Medulla oblongata (tissue), 1 donor: Measurements from ENCODE around the gene AEBP2.
"Not testable (repeated sequence)": the region's sequence is repeated elsewhere in the genome, so short reads cannot be mapped to it uniquely, and the experiment has no call there.

Source experiments
- DNase-seq: peaks from one replicate; pipeline ENCODE4 v3.0.0-alpha.2; 2015; ENCODE audit errors: extremely low spot score

AEBP2 gene

DNA sequence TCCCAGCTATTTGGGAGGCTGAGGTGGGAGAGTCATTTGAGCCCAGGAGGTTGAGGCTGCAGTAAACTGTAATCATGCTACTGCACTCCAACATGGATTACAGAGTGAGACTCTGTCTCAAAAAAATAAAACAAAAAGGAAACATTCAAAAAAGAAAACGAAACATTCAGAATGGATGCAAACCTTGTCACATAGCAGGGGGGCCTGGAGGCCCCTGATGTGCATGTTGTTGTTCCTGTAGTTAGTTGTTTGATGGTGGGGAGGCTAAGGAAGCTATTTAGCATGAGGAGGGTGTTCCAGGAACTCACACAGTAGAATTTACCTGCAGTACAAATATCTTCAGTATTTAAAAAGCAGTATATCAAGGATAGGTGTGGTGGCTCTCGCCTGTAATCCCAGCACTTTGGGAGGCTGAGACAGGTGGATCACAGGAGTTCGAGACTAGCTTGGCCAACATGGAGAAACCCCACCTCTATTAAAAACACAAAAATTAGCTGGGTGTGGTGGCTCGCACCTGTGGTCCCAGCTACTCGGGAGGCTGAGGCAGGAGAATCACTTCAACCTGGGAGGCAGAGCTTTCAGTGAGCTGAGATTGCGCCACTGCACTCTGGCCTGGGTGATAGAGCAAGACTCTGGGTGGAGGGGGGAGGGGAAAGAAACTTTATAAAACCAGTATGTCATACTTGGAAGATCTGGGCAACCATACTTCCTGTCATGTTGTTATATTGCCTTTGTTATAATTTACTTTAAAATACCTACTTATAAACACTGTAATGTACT is 17.6 kb upstream of the AEBP2 start:
- no peak for DNase-seq

DNA sequence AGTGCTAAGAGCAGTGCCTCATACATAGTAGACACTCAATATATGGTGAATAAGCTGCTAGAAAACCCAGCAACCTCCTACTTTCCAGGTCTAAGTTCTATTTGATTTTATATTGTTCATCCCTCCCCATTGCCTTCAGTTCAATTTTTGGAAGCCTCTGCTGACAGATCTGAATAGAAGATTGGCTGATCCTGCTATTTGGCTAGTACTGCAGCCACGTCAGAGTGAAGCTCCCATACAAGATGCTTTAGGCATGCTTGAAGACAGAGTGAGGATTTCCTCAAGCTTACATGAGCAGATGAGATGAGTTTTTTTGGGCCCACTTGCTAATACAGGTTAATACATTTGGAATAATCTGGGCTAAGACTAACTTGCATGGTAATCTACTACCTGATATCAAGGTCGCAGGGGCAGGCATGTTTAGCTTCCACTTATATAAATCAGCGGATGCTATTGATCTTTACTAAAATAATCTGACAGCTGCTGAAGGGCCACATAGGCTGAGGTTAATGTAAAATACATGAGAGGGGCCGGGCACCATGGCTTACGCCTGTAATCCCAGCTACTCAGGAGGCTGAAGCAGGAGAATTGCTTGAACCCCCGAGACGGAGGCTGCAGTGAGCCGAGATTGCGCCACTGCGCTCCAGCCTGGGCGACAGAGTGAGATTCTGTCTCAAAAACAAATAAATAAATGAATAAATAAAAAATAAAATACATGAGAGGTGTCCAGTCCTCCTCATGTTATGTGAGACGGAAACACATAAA is 15.9 kb upstream of the AEBP2 start:
- DNase-seq, result no peak

DNA sequence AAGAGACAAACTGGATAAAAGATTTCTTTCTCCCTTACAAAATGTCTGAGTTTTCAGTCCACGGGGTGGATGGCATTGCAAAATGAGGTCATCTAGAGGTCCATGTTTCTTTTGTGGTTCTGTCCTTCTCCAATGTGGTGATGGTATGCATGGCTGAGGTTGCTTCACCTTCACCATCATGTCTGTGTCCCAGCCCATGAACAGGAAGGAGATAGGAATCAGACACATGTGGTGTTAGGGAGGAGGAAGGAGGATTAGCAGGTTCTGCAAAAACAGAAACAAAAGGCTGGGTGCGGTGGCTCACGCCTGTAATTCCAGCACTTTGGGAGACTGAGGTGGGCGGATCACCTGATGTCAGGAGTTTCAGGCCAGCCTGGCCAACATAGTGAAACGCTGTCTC is 11.0 kb upstream of the AEBP2 start:
- DNase-seq, result no peak

DNA sequence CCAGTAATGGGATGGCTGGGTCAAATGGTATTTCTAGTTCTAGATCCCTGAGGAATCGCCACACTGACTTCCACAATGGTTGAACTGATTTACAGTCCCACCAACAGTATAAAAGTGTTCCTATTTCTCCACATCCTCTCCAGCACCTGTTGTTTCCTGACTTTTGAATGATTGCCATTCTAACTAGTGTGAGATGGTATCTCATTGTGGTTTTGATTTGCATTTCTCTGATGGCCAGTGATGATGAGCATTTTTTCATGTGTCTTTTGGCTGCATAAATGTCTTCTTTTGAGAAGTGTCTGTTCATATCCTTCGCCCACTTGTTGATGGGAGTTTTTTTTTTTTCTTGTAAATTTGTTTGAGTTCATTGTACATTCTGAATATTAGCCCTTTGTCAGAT is 9.8 kb upstream of the AEBP2 start:
- not testable (repeated sequence) for DNase-seq

DNA sequence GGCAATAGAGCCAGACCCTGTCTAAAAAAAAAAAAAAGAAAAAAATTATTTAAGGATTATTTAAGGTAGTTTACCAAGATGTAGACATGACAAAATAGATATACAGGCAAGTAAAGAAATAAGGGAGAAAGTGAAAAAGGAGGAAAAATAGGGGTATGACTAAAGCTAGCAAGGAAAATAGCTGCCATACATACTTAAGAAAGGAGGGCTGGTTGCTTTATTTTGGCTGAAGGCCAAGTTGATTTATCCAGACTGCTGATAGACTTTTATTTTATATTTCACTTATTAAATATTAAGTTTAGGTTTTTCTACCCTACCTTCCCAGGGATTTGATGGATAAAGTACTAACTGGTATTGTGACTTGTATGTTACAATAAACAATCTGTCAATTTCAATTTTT is 8.3 kb upstream of the AEBP2 start:
- DNase-seq, result no peak

DNA sequence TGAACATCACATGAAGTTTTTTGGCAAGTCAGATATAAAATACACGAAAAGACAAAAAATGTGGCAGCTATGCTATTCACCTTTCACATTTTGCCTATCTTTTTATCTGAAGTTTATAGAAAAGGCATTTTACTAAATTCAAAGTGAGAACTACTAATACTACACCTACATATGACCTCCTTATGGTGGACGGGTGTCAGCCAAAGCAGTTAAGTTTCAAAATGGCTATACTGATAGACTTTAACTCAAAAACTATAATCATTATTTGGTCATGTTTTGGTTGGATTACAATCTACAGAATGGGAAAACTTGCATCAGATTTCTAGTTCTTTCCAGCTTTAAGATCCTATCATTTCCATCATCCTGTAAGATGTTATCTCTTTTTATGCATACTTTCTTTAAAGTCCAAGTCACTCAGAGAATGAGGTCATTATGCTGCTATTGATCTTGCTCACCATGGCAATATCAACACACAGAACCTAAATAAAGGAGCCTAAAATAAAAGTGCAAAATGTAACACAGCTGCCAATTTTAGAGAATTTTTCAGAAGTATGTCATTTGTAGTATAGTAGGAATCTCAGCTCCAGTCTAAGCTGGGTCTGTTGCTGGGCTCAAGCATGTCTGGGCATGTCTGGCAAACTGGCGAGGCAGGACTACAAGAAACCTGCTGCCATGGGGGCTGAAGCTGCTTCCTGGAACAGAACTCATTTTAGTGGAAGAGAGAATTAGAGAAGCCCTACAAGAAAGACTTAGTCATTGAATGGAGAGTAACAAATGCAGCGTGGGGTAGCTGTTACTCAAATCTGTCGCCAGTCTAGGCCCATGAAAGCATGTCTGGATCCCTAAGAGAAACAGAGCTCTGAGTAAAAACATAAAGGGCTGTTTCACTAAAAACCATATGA is 7.6 kb upstream of the AEBP2 start:
- DNase-seq, result no peak

DNA sequence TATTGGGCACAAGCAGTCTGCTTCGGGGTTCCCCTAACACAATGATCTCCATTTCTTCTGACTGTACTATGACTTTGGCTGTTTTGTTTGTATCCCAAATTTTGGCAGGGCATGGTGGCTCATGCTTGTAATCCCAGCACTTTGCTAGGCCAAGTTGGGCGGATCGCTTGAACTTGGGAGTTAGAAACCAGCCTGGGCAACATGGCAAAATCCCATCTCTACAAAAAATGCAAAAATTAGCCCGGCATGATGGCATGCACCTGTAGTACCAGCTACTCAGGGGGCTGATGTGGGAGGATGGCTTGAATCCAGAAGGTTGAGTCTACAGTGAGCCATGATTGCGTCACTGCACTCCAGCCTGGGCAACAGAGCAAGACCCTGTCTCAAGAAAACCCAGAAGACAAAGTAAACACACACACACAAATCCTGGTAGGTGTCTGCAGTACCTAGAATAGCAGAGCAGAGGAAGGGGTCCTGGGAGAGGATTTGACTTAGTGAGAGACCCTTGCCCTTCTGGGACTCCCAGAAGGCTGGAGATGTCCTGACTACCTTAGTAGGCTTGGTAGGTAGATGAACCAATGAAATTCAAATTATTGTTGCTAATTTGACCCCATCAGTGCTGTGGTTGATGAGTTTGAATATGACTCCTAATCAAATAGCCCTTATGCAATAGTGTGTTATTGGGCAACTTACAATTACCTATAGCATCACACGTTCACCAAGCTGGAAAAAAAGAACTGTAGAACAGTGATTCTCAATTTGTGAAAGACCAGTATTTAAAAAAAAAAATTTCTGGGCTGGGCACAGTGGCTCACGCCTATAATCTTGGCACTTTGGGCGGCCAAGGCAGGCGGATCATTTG is 6.8 kb upstream of the AEBP2 start:
- DNase-seq, result no peak

DNA sequence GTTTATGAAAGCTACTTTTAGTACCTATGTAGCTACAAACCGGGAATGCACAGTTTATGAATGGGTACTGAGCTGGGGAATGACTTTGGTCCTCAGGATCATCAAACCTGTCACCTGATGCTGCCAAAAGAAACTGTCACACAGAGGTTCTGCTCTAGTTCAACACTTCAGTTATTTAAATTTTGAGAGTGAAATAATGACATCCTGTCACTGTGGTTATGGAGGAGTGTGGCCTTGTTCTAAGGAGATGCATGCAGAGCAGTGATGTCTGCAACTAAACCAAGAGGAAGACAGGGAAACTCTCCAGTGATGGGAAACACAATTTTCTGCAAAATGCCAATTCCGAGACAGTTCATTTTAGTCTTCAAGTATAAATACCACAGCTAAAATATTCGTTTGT is 4.8 kb upstream of the AEBP2 start:
- no peak for DNase-seq

DNA sequence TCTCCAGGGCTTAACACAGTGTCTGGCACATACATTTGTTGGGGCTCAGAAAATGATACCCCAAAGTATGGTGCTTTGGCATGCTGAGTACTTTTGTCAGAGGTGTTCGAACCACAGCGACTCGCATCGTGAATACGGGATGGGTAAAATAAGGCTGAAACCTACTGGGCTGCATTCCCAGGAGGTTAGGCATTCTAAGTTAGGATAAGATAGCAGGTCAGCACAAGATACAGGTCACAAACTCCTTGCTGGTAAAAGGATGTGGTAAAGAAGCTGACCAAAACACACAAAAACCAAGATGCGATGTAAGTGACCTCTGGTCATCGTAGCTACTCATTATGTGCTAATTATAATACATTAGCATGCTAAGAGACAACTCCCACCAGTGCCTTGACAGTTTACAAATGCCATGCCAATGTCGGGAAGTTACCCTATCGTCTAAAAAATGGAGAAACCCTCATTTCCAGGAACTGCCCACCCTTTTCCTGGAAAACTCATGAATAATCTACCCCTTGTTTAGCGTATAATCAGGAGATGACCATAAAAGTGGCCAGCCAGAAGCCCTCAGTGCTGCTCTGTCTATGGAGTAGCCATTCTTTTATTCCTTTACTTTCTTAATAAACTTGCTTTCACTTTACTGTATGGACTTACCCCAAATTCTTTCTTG is 3.3 kb upstream of the AEBP2 start:
- DNase-seq, result no peak

DNA sequence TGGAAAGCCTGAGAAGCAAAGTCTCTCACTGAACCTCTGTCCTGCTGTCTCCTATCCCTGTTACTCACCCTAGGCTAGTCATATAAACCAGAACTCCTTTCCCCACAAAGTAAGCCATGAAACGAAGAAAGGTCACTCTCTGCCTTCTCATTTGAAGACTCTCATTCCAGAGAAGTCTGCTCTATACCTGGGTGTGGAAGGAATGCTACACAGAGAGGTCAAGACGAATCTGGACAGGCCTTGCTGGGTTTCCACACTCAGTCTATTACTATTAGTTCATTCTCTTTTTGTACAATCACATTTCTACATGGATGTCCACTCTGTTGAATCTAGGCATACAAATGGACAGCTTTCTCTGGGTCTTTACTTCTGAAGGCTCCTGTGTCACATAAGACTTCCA is 2.4 kb upstream of the AEBP2 start:
- DNase-seq, result no peak

DNA sequence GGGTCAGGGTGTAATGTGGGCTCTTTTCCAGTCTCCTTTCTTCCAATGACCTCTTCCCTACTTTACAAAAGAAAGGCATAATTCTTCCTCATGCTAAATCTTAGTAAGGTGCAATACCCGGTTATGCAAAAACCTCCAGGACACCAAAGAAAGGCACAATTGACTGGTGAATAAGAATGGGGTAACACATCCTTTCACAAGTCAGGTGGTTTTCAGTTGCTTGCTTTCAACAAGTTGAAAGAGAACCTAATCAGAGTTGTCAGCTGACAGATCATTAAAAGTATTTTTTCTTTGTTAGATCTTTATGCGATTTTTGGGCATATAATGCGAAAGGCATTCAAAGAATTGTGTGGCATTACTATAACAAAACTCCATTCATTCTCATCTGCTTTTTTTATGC is 1.3 kb upstream of the AEBP2 start:
- DNase-seq, result peak; percentile 28

DNA sequence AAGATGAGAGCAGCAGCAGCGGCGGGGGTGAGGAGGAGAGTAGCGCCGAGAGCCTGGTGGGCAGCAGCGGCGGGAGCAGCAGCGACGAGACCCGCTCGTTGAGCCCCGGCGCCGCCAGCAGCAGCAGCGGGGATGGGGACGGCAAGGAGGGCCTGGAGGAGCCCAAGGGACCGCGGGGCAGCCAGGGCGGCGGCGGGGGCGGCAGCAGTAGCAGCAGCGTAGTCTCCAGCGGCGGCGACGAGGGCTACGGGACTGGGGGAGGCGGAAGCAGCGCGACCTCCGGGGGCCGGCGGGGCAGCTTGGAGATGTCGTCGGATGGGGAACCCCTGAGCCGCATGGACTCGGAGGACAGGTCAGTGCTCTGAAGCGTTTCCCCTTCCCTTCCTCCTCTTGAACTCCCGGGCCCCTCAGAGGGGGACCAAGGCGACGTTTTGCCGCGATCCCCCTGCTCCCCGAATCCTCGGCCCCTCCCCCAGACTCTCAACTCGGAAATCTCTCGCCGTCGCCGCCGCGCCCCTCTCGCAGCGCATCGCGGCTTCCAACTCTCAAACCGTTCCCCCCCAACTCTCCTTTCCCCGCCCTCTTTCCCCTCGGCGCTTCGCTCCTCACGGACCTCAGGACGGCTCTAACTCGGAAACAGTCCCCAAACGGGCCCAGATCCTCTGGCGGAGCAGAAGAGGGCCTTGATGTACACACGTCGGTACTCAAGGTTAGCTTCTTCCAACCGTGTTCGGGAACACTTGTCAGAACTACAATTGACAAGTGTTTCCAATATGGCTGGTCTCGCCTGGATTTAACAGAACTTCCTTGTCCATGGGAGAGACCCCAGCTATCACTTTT is 947 bp downstream of the AEBP2 start:
- DNase-seq, result peak; percentile 61

DNA sequence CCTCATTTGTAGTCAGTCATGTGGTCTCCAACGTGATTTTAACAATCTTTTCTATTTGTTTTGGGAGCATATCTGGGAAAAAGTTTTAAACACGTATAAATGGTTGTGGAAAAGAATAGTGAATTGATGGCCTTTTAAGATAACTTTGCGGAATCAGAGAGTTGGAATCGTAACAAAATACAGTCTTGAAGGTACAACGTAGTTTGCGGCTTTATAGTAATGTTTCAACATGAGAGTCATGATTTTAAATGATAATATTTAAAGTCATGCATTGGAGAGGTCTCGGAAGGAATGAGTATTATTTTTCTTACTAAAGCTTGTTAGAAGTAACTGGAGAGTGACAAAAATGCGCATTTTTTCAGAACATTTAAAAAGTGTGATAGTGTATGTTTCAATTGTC is 1.6 kb downstream of the AEBP2 start:
- DNase-seq, result no peak

DNA sequence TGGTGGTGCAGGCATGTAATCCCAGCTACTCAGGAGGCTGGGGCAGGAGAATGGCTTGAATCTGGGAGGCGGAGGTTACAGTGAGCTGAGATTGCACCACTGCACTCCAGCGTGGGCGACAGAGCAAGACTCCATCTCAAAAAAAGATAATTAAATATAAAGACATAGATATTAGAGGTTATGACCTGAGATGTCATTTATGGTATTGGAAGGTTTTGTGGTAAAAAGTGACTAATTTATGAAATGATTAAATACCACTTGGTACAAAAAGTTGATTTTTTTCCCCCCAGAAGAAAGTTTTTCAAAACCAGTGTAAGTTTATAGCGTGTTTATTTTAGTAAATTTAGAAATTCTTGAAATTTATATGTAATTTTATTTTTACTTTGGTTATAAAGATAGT is 4.3 kb downstream of the AEBP2 start:
- no peak for DNase-seq

DNA sequence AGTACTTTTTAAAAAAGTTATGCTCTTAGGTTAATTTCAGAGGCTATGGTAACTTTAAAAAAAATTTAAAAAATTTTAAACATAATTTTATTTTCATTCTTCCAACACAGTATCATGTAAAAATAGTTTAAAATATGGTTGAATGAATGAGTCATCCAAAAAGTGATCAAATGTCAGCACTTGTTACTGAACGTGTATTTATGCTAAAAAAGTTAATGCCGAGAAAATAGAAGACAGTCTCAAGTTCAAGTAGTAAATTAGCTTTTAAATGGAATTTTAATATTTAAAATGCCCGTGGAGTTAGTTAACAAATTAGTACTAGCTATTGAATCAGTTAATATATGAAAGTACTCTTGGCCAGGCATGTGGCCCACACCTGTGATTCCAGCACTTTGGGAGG is 4.8 kb downstream of the AEBP2 start:
- DNase-seq, result no peak

DNA sequence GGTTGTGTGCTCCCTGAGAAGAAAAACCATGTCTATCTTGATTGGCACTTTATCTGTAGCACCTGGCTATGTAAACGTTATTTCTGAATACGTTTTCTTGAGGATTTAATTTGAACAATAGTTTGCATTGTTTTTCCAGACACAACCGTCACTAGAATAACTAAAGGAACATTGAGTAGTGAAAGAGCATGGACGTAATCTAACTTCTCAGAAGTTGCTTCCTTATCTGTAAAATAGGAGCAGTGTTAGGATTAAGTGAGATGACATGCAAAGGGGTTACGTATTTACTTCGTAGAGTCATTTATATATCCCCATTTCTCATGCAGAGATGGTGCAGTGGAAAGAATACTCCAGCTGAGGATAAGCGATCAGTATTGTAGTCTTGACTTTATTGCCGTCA is 8.1 kb downstream of the AEBP2 start:
- DNase-seq, result no peak

DNA sequence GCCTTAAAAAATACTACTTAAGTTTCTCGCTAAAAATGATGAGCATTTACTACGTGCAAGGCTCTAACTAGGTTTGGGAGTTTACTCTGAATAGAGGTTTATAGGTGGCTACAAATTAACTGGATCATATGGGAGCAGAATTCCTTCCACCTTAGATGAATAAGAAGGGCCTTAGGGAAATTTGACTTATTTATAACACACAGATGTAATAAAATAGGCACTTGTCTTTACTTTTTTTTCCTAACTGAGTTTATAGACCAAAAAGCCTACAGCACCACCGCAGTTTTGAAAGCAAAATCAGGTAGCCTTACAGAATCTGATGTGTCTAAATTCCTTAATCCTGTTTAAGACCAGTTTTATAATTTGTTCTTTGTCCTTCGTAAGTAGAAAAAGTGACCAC is 10.5 kb downstream of the AEBP2 start:
- no peak for DNase-seq

DNA sequence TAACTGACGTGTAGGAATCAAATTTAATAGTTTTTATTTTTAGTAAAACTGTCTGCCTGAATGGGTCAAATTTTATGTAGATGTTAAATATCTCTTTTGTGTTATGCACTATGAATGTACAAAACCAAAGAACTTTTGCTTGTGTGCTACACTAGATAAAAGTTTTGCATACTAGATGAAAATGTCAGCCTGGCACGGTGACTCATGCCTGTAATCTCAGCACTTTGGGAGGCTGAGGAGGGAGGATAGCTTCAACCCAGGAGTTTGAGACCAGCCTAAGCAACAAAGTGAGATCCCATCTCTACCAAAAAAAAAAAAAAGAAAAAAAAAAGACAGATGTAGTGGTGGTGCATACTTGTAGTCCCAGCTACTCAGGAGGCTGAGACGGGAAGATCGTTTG is 11.1 kb downstream of the AEBP2 start:
- no peak for DNase-seq

DNA sequence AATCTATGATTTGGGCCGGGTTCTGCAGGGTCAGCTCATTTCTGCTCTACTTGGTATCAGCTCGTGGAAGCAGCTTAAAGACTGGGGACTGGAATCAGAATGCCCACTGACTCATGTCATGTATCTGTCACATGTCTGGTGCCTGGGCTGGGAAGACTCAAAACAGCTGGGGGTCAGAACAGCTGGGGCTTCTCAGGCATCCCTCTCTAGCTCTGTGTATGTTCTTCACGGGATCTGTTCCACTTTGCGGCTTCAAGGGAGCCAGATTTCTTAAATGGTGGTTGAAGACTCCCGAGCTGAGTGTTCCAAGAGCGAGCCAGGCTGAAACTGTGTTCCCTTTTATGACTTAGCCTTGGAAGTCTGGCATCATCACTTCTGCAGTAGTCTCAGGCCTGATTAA is 11.9 kb downstream of the AEBP2 start:
- DNase-seq, result no peak

DNA sequence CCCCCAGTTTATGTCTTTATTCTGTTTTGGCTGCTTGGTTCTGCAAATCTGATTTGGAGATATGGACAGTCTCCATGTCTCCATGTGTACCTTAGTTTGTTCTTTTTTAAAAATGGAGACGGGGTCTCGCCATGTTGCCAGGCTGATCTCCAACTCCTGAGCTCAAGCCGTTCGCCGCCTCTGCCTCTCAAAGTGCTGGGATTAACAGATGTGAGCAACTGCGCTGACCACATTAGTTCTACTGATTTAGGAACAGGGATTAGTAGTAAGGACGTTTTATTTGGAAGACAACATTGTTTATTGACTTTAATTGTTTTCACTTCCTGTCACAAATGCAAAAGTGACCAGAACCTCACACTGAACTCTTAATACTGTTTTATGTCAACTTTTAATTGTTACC is 14.7 kb downstream of the AEBP2 start:
- no peak for DNase-seq
